AG09309 (cell line): Measurements from ENCODE around the gene ZNF32.
A peak's percentile ranks its signal among the peaks of the same experiment; 100 is the strongest.

ENCODE experiments used
- DNase-seq: peaks from one replicate; pipeline ENCODE4 v3.0.0-alpha.2; 2010; ENCODE audit warnings: low read depth
- H3K4me3 ChIP-seq: 2 replicates; pipeline ENCODE4 v1.5.1; 2011; ENCODE audit warnings: mild to moderate bottlenecking, low read depth, low read length, moderate library complexity; ENCODE audit not compliant: control insufficient read depth
- TF ChIP-seq, protein P1 (sequence below): IDR thresholded peaks from 2 replicates; pipeline ENCODE4 v1.5.1; 2011; ENCODE audit warnings: mild to moderate bottlenecking, low read depth, low read length, inconsistent platforms; ENCODE audit not compliant: insufficient read depth, control insufficient read depth; ENCODE audit errors: missing control alignments

Gene ZNF32

GRCh38 chr10:43667317-43667731, 18.6 kb upstream of the ZNF32 start:
- DNase-seq = no peak

DNA sequence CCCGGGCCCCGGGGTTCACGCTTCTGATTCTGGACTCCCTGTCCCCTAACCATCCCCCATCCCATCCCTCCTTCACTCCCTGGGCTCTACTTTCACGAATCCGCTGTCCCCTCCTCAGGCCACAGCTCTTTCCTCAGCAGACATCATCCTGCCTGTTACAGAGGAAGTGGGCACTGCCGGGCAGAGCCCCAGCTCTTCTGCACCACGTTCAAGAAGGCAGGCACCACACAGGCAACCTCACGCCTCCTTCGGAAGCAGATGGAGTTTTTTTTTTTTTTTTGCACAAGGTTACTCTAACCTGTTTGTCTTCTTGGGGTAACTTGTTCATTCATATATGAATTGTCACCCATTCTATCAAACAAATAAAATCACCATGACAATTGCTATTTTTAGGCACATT, 17.9 kb upstream of the ZNF32 start:
- H3K4me3 ChIP-seq = no peak overlapping the region
- DNase-seq = no peak
- TF ChIP-seq, protein P1, sequence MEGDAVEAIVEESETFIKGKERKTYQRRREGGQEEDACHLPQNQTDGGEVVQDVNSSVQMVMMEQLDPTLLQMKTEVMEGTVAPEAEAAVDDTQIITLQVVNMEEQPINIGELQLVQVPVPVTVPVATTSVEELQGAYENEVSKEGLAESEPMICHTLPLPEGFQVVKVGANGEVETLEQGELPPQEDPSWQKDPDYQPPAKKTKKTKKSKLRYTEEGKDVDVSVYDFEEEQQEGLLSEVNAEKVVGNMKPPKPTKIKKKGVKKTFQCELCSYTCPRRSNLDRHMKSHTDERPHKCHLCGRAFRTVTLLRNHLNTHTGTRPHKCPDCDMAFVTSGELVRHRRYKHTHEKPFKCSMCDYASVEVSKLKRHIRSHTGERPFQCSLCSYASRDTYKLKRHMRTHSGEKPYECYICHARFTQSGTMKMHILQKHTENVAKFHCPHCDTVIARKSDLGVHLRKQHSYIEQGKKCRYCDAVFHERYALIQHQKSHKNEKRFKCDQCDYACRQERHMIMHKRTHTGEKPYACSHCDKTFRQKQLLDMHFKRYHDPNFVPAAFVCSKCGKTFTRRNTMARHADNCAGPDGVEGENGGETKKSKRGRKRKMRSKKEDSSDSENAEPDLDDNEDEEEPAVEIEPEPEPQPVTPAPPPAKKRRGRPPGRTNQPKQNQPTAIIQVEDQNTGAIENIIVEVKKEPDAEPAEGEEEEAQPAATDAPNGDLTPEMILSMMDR = no peak

More at GRCh38 chr10:43667317-43667731, 18.6 kb upstream of the ZNF32 start:
- H3K4me3 ChIP-seq = no peak overlapping the region; the same call in 1 of the 2 replicates
- TF ChIP-seq, protein P1 = peak; percentile 47

GRCh38 chr10:43665054-43665453, 16.4 kb upstream of the ZNF32 start:
- no peak overlapping the region for H3K4me3 ChIP-seq
- no peak for DNase-seq
- TF ChIP-seq, protein P1 = no peak

GRCh38 chr10:43658227-43658626, 9.5 kb upstream of the ZNF32 start:
- DNase-seq = no peak
- TF ChIP-seq, protein P1 = no peak
- H3K4me3 ChIP-seq = no peak overlapping the region

DNA sequence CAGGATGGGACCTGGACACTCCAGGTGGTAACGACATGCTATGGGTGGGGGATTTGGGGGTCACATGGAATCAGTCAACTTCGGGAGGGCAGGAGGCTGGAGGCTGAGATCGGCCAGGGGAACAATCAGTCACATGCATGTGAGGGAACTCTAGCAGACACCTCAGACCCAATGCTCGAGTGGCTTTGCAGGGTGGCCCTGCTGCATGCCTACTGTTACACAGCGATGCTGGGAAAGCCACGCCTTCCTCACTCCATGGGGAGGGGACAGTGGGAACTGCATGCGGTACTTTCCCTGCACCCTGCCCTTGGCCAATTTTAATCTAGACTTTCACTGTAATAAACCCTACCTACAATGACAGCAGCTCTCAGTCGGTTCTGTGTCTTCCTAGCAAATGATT, 6.6 kb upstream of the ZNF32 start:
- DNase-seq = no peak
- TF ChIP-seq, protein P1 = no peak
- H3K4me3 ChIP-seq = no peak overlapping the region

DNA sequence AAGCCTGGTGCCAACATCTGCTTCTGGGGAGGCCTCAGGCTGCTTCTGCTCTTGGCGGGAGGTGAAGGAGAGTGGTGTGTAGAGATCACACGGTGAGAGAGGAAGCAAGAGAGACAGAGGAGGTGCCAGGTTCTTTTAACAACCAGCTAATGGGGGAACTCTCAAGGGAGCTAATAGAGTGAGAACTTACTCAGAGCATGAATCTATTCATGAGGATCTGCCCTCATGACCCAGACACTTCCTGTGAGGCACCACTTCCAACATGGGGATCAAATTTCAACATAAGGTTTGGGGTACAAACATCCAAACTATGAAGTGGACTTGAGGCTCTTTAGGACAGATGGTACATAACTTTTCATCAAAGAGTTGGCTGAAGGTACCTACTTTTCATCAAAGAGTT, 5.1 kb upstream of the ZNF32 start:
- TF ChIP-seq, protein P1 = no peak
- no peak overlapping the region for H3K4me3 ChIP-seq
- no peak for DNase-seq

- TF ChIP-seq, protein P1 = no peak
- no peak for DNase-seq
- peak overlapping the region; percentile 58 for H3K4me3 ChIP-seq
Observed at GRCh38 chr10:43649185-43649523, 473 bp upstream of the ZNF32 start.
